Measurements from ENCODE around the gene EEFSEC.

- TF ChIP-seq CTCF (IDR thresholded peaks at IDR 0.05; ENCODE audit: insufficient read depth, low read depth, low read length) = no peak
- TF ChIP-seq EZH2 (IDR thresholded peaks at IDR 0.05; ENCODE audit: insufficient read depth, low read length) = no peak
Observed at GRCh38 chr3:128283421-128283820, 130.1 kb downstream of the EEFSEC start.
